CD4-positive, alpha-beta T cell (primary cell): ENCODE results near the gene GARS1. TPM values are rescaled to one million over a fixed set of nuclear protein-coding genes. Genes with fewer than 3 reads are reported as not detected.

Source experiments
- ATAC-seq: fragments of 200-7000 bp; cut with Tn5 transposase; one replicate; pipeline ENCODE4 v1.10.0; 2022; ENCODE audit warnings: mild to moderate bottlenecking; ENCODE audit not compliant: poor library complexity
- CTCF ChIA-PET: fragments of 350-600 bp; sonication (Branson Sonifier 250); formaldehyde crosslinking; loops from one replicate; lab custom pipeline; 2021; ENCODE audit warnings: antibody characterized with exemption, inconsistent platforms; lab: Charles Lee
- POLR2A ChIA-PET: fragments of 350-600 bp; sonication (Branson Sonifier 250); formaldehyde crosslinking; loops from one replicate; lab custom pipeline; 2021; ENCODE audit warnings: antibody characterized with exemption, inconsistent platforms; lab: Charles Lee
- DNase-seq, 14 experiments: peaks; one replicate each; pipeline ENCODE4 v3.0.0-alpha.2; 2013 to 2020; ENCODE audit warnings: mixed read lengths in 2 of 14
- H3K27ac ChIP-seq, 2 donors: one replicate each; pipeline versions ENCODE4 v1.5.1 to v1.7.0; 2013; ENCODE audit warnings: low read length in 2 of 2, low read depth in 1 of 2, mild to moderate bottlenecking in 1 of 2
- H3K27me3 ChIP-seq, 2 experiments: 1 replicate in 1 of 2; 2 replicates in 1 of 2; pipeline versions ENCODE4 v1.6.1 to v1.7.0; 2013; ENCODE audit warnings: low read length in 2 of 2, control low read depth in 1 of 2, mild to moderate bottlenecking in 1 of 2, moderate library complexity in 1 of 2; ENCODE audit not compliant: insufficient read depth in 2 of 2, control insufficient read depth in 1 of 2
- H3K36me3 ChIP-seq: one replicate; pipeline ENCODE4 v1.6.1; 2013; ENCODE audit warnings: low read length, control low read depth; ENCODE audit not compliant: insufficient read depth
- H3K4me1 ChIP-seq: one replicate; pipeline ENCODE4 v1.6.1; 2013; ENCODE audit warnings: low read length, control low read depth; ENCODE audit not compliant: insufficient read depth
- H3K4me3 ChIP-seq: one replicate; pipeline ENCODE4 v1.5.1; 2013; ENCODE audit warnings: mild to moderate bottlenecking, low read length, moderate library complexity
- H3K9me3 ChIP-seq, 2 experiments: 1 replicate in 1 of 2; 2 replicates in 1 of 2; pipeline versions ENCODE4 v1.6.1 to v1.7.0; 2013; ENCODE audit warnings: low read length in 2 of 2, mild to moderate bottlenecking in 2 of 2, control low read depth in 1 of 2, moderate library complexity in 1 of 2; ENCODE audit not compliant: control insufficient read depth in 1 of 2, insufficient read depth in 1 of 2
- H3K27ac Mint-ChIP-seq: one replicate; pipeline ENCODE4 v1.8.0; 2020; ENCODE audit warnings: mixed read lengths
- H3K27me3 Mint-ChIP-seq: one replicate; pipeline ENCODE4 v1.8.0; 2021; ENCODE audit warnings: mixed read lengths
- H3K36me3 Mint-ChIP-seq: one replicate; pipeline ENCODE4 v1.8.0; 2021; ENCODE audit warnings: low read depth, mixed read lengths
- H3K4me1 Mint-ChIP-seq: one replicate; pipeline ENCODE4 v1.8.0; 2021; ENCODE audit warnings: low read depth, mixed read lengths
- H3K4me3 Mint-ChIP-seq: one replicate; pipeline ENCODE4 v1.8.0; 2020; ENCODE audit warnings: mild to moderate bottlenecking, mixed read lengths
- H3K9me3 Mint-ChIP-seq: one replicate; pipeline ENCODE4 v1.8.0; 2020; ENCODE audit warnings: mixed read lengths
- CTCF ChIP-seq: fragments of 200-600 bp; IDR thresholded peaks from one replicate; pipeline ENCODE4 v1.8.0; 2022; ENCODE audit warnings: antibody characterized with exemption, mild to moderate bottlenecking
- intact Hi-C, 2 experiments: fragments of 100-400 bp; cut with DNase I in 1 of 2; cut with micrococcal nuclease in 1 of 2; formaldehyde crosslinking; loops; one replicate each; pipeline versions ENCODE4 v1.15.1 to v1.9.0; 2023 to 2025; cut with DNase I, micrococcal nuclease
- total RNA-seq, 174 experiments: library from RNA in 2 of 174; stranded (reverse) in 2 of 174; gene quantifications; one replicate each; pipeline ENCODE4 v1.2.3 and lab custom pipeline; 2021 to 2026

GARS1 gene
- total RNA-seq, 2 experiments from 2014 or later, result 127 to 132 TPM

GRCh38 chr7:30633223-30633622 lies 38.5 kb downstream of the GARS1 start:
- H3K4me1 ChIP-seq, result no peaks in the 10 kb centered on the region
- Mint-ChIP-seq H3K27me3 (no peaks in the 10 kb centered on the region), H3K4me1 (peaks cover 3% of the 10 kb centered on the region), H3K4me3 (no peak overlapping the region), H3K36me3 (peaks cover 80% of the 10 kb centered on the region), H3K9me3 (no peaks in the 10 kb centered on the region), H3K27ac (no peak overlapping the region)
- H3K27ac ChIP-seq, result no peak overlapping the region
- no peak for TF ChIP-seq CTCF
- intact Hi-C loops, result no loop called here
- H3K4me3 ChIP-seq, result no peak overlapping the region
- no peaks in the 10 kb centered on the region for H3K27me3 ChIP-seq
- H3K36me3 ChIP-seq, result peaks cover 74% of the 10 kb centered on the region
- DNase-seq (no peak), ATAC-seq (no peak)
- ChIA-PET POLR2A (interaction anchor here (1.2 kb wide), 1 partner anchor 13 kb away, joined by 3 read pairs; no protein-coding TSS in a partner anchor), CTCF (no interaction called here)
- no peaks in the 10 kb centered on the region for H3K9me3 ChIP-seq

GRCh38 chr7:30634193-30634626 lies 39.5 kb downstream of the GARS1 start:
- H3K9me3 Mint-ChIP-seq, result no peaks in the 10 kb centered on the region
- H3K36me3 Mint-ChIP-seq, result peaks cover 70% of the 10 kb centered on the region
- no peaks in the 10 kb centered on the region for H3K27me3 ChIP-seq
- no peak for TF ChIP-seq CTCF
- no peaks in the 10 kb centered on the region for H3K4me1 ChIP-seq
- no peak overlapping the region for H3K4me3 Mint-ChIP-seq
- H3K4me1 Mint-ChIP-seq, result no peaks in the 10 kb centered on the region
- ChIA-PET CTCF (no interaction called here), POLR2A (interaction anchor here (1.2 kb wide), 1 partner anchor 12 kb away, joined by 3 read pairs; no protein-coding TSS in a partner anchor)
- no peak overlapping the region for H3K4me3 ChIP-seq
- H3K36me3 ChIP-seq, result peaks cover 64% of the 10 kb centered on the region
- H3K27me3 Mint-ChIP-seq, result no peaks in the 10 kb centered on the region
- H3K27ac ChIP-seq, result no peak overlapping the region
- no peaks in the 10 kb centered on the region for H3K9me3 ChIP-seq
- ATAC-seq, result no peak
- no peak for DNase-seq
- no peak overlapping the region for H3K27ac Mint-ChIP-seq
- intact Hi-C loops, result no loop called here

- POLR2A ChIA-PET, result no interaction called here
- intact Hi-C loops, result no loop called here
Measured at GRCh38 chr7:30634634-30635201, 40.0 kb downstream of the GARS1 start.

More at GRCh38 chr7:30634634-30635201, 40.0 kb downstream of the GARS1 start:
- ATAC-seq (no peak), DNase-seq (no peak)
- H3K9me3 Mint-ChIP-seq, result no peaks in the 10 kb centered on the region
- Histone ChIP-seq H3K9me3 (no peaks in the 10 kb centered on the region), H3K27me3 (no peaks in the 10 kb centered on the region), H3K27ac (no peak overlapping the region), H3K4me1 (no peaks in the 10 kb centered on the region), H3K4me3 (no peak overlapping the region), H3K36me3 (peaks cover 60% of the 10 kb centered on the region)
- H3K36me3 Mint-ChIP-seq, result peaks cover 65% of the 10 kb centered on the region
- H3K27me3 Mint-ChIP-seq, result no peaks in the 10 kb centered on the region
- no peak for TF ChIP-seq CTCF
- CTCF ChIA-PET, result no interaction called here
- no peak overlapping the region for H3K27ac Mint-ChIP-seq
- no peak overlapping the region for H3K4me3 Mint-ChIP-seq
- no peaks in the 10 kb centered on the region for H3K4me1 Mint-ChIP-seq
